ENCODE measurements around the gene IGSF22.

The IGSF22 gene

DNA sequence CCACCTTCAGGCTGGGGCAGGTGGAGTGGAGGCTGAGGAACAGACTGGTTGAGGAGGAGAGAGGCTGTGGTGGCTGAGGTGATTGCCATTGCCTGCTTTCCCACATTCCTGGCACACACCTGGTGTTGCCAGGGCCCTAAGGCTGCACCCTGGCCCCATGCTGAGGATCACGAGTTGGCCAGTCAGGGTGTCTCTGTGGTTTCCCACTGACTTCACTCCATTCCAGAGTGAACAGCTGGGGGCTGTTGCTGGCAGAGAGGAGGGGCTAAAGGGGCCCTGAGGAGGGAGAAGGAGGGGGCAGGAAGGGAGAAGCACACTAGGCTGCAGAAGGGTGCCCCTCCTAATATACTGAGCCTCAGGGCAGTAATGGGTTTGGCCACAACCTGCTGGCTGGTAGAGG, 25.6 kb downstream of the IGSF22 start:
- peaks cover 8% of the 10 kb centered on the region for H3K36me3 ChIP-seq
- no peak overlapping the region for H3K4me3 ChIP-seq (ENCODE audit: low read depth, low read length)
- TF ChIP-seq, protein P1, sequence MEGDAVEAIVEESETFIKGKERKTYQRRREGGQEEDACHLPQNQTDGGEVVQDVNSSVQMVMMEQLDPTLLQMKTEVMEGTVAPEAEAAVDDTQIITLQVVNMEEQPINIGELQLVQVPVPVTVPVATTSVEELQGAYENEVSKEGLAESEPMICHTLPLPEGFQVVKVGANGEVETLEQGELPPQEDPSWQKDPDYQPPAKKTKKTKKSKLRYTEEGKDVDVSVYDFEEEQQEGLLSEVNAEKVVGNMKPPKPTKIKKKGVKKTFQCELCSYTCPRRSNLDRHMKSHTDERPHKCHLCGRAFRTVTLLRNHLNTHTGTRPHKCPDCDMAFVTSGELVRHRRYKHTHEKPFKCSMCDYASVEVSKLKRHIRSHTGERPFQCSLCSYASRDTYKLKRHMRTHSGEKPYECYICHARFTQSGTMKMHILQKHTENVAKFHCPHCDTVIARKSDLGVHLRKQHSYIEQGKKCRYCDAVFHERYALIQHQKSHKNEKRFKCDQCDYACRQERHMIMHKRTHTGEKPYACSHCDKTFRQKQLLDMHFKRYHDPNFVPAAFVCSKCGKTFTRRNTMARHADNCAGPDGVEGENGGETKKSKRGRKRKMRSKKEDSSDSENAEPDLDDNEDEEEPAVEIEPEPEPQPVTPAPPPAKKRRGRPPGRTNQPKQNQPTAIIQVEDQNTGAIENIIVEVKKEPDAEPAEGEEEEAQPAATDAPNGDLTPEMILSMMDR (IDR thresholded peaks at IDR 0.05; ENCODE audit: low read depth, low read length) = no peak
- peak overlapping the region; percentile 90 for H3K27ac ChIP-seq
- no peak for DNase-seq
- H3K9me3 ChIP-seq (ENCODE audit: severe bottlenecking) = no peaks in the 10 kb centered on the region
- H3K27me3 ChIP-seq (ENCODE audit: insufficient read depth, low read depth, severe bottlenecking) = no peaks in the 10 kb centered on the region

DNA sequence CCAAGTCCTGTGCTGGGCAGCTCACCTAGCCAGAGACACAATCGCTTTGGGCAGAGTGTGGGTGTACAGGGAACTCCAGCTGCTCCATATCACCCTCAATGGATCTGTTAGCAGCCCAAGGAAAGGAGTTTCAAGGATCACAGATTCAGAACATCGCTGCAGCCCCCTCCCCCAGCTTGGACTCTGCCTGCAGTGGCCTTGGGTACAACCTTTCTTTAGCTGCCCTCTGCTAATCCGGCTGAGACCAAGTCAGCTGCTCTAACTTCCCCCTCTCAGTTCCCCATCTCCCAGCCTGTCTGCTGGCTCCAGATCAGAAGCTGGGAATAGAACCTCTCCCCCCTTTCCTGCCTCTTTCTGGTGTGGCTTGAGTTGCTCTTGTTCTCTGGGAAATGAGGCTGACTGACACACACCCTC, 26.1 kb downstream of the IGSF22 start:
- Histone ChIP-seq H3K36me3 (peaks cover 8% of the 10 kb centered on the region), H3K9me3 (ENCODE audit: severe bottlenecking) (no peaks in the 10 kb centered on the region), H3K27me3 (ENCODE audit: insufficient read depth, low read depth, severe bottlenecking) (no peaks in the 10 kb centered on the region), H3K27ac (peak overlapping the region; percentile 90), H3K4me3 (ENCODE audit: low read depth, low read length) (peak overlapping the region; percentile 63)
- TF ChIP-seq, protein P1 (IDR thresholded peaks at IDR 0.05; ENCODE audit: low read depth, low read length) = no peak
- peak; percentile 72 for DNase-seq

DNA sequence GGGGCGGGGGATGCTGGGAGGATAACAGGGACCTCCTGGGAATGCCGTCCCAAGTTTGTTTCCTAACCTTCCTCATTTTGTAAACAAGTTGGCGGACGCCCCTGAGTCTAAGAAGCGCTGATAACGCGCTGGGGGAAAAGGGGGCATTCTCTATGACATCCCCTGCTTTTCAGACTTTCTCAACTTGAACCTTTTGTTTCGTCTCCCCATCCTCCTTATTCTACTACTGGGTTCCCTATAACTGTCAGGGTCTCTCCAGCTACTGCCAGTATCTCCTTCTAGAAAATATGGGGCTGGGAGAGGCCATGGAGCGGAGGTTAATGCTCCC, 26.8 kb downstream of the IGSF22 start:
- DNase-seq = no peak
- H3K9me3 ChIP-seq (ENCODE audit: severe bottlenecking) = no peaks in the 10 kb centered on the region
- H3K27me3 ChIP-seq (ENCODE audit: insufficient read depth, low read depth, severe bottlenecking) = no peaks in the 10 kb centered on the region
- peak overlapping the region; percentile 63 for H3K4me3 ChIP-seq (ENCODE audit: low read depth, low read length)
- H3K36me3 ChIP-seq = peaks cover 8% of the 10 kb centered on the region
- peak overlapping the region; percentile 90 for H3K27ac ChIP-seq
- TF ChIP-seq, protein P1 (IDR thresholded peaks at IDR 0.05; ENCODE audit: low read depth, low read length) = no peak

DNA sequence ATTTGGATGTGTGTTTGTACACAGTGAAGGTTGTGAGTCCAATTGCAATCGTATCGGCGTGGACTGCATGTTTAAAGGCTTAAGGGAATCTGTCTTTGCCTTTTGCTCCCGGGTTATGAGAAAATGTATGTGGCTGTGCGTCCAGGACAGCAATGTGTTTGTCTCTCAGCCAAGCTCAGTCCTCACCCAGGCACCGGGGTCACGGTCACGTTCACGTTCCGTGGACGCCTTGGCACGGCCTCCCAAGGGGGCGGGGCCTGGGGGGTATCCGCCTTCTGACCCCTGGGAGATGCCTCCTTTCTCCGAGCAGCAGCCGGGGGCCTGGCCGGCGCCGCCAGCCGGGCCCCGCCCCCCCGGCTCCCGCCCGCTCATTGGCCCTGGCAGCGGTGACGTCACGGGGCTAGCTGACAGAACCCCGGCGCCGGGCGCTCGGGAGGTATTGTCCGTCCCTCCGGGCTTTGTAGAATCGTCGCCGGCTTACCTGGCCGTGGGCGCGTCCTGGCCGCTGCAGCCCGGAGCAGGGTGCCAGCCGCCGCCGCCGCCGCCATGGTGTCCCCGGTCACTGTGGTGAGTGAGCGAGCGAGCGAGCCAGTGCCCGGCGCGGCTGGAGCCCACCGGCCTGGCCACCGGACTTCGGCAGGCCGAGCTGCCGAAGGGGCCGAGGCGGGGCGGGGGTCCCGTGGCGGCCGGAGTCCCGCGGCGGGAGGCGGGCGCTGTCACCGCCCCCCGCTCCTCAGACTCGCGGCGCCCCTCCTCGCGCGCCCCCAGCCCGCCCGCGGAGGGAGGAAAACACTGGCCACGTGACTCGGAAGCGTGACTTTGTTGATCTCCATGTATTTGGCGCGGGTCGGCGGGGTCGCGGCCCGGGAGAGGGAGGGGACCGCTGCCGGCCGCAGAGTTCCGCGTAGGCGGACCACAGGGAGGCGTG, 27.4 kb downstream of the IGSF22 start, which contains the start of gene TMEM86A:
TSS of gene TMEM86A (plus strand) at position 439 of the 928 bp plus-strand sequence. CDS start at position 547, 108 bp downstream.
- Histone ChIP-seq H3K27me3 (ENCODE audit: insufficient read depth, low read depth, severe bottlenecking) (no peaks in the 10 kb centered on the region), H3K4me3 (ENCODE audit: low read depth, low read length) (peak within 1 kb of the TSS; percentile 63), H3K27ac (peak within 1 kb of the TSS; percentile 90), H3K36me3 (peaks cover 8% of the 10 kb centered on the region), H3K9me3 (ENCODE audit: severe bottlenecking) (no peaks in the 10 kb centered on the region)
- TF ChIP-seq, protein P1 (IDR thresholded peaks at IDR 0.05; ENCODE audit: low read depth, low read length) = no peak
- peak; percentile 95 for DNase-seq

DNA sequence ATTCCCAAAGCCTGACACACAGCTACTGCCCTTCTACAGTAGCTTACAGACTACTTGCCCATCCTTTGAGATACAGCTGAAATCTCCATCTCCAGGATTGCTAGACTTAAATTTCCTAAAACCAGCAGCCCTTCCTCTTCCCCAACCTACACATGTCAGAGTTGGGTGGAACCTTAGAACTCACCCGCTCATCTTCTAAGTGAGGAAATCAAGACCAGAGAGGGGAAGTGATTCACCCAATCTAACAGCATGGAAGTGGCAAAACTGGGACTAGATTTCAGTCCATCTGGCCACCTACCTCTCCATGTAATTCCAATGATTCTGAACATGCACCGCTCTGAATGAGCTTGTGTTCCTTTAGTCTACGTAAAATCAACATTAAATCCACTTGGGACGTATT, 28.4 kb downstream of the IGSF22 start:
- no peaks in the 10 kb centered on the region for H3K27me3 ChIP-seq (ENCODE audit: insufficient read depth, low read depth, severe bottlenecking)
- H3K36me3 ChIP-seq = peaks cover 8% of the 10 kb centered on the region
- TF ChIP-seq, protein P1 (IDR thresholded peaks at IDR 0.05; ENCODE audit: low read depth, low read length) = no peak
- DNase-seq = no peak
- no peak overlapping the region for H3K27ac ChIP-seq
- no peaks in the 10 kb centered on the region for H3K9me3 ChIP-seq (ENCODE audit: severe bottlenecking)
- no peak overlapping the region for H3K4me3 ChIP-seq (ENCODE audit: low read depth, low read length)

All from WERI-Rb-1 (cell line).